Measurements from ENCODE around the gene NFATC1.
"Not testable (repeated sequence)": the region's sequence is repeated elsewhere in the genome, so short reads cannot be mapped to it uniquely, and the experiment has no call there.

Gene NFATC1

GRCh38 chr18:79376661-79377060 lies 19.1 kb upstream of the NFATC1 start:
- not testable (repeated sequence) for DNase-seq

GRCh38 chr18:79377187-79377891 lies 18.4 kb upstream of the NFATC1 start:
- no peak for DNase-seq

DNA sequence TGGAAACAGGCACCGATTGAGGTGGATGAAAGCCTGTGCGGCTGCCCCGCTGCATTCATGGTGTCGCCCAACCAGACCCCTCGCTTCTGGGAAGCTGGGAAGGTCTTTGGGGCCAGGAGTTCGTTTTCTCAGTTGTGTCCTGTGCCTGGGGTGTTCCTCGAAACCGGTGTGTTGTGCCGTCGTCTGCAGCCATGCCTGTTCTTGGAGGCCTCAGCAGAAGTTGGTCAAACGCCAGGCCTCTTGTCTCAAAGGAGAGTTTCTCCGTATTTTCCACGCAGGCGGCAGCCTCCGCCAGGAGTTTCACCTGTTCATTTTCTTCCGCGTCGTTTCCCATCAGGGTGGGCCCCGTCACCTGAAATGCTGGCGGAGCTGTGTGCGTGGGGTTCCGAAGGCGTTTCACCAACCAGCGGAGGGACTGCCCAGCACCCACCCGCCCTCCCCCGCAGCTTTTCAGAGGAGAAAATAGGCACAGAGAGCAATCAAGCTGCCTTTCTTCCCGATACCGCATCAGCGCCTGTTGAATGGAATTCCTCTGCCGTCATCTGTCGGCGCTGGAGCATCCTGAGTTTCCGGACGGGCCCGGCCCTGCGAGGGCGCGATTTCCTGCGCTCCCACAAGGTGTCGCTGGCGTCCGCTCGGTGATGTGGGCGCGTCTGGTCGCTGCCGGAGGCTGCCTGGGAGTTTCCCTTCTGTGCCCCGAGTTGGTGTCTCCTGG lies 17.0 kb upstream of the NFATC1 start:
- no peak for DNase-seq

GRCh38 chr18:79379251-79379905 lies 16.4 kb upstream of the NFATC1 start:
- no peak for DNase-seq

DNA sequence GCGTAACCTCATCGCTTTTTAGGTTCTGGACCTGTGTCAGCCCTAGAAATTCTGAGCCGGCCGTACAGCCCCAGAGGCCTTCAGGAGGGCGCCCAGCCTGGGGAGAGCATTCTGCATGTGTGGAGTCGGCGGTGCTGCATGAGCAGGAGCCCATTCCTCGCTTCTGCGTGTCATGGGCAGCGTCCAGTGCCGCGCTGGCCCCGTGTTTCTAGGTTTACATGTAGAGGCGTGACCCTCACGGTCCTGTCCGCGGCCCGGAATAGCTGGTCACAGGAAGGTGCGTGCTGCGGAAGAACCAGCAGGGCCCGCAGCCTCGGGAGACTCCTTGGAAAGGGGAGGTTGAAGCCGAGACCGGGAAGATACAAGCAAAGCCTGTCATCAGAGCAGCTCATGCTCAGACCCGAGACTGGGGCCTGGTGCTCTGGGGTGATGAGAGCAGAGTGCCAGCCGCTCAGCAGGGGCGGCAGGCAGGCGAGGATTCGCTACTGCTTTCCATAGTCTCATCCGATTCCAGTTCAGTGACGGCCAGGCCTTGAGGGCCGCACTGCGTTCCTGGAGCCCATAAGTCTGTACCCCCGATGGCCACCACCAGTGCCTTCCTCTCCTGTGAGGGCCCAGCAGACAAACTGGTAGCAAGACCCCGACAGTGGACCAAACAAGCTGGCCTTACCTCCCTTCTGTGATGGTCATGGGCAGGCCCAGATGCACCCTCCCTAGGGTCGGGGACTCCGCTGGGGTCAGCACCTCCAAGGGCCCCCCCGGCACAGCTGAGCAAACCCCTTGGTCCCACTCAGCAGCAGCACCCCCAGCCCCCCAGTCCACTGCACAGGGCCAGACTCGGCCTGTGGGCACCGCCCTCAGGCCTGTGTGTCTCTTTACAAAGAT lies 15.6 kb upstream of the NFATC1 start:
- DNase-seq, result no peak

- DNase-seq, result peak; percentile 44
These were observed 14.6 kb upstream of the NFATC1 start for GRCh38 chr18:79380816-79381806.

DNA sequence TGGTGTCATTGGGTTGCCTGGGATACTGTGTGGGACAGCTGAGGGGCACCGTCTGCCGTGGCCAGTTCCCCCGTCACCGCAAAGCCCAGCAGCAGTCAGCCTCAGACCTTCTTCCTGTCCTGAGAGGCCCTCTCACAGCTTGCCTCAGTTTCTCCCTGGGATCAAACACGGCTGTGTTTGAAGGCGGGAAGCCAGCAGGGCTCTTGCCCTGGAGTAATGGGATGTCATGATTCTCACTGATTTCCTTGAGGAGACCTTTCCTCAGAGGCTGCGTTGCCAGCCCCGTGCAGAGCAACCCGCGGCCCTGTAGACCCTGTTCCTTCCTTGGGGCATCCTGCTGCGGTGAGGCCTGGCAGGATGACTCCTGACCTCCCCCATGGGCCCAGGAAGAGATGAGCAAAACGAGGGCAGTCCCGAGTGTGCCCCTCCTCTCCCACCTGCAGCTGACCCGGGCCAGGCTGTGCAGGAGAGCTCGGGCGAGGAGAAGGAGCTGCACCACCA lies 13.9 kb upstream of the NFATC1 start:
- no peak for DNase-seq

DNA sequence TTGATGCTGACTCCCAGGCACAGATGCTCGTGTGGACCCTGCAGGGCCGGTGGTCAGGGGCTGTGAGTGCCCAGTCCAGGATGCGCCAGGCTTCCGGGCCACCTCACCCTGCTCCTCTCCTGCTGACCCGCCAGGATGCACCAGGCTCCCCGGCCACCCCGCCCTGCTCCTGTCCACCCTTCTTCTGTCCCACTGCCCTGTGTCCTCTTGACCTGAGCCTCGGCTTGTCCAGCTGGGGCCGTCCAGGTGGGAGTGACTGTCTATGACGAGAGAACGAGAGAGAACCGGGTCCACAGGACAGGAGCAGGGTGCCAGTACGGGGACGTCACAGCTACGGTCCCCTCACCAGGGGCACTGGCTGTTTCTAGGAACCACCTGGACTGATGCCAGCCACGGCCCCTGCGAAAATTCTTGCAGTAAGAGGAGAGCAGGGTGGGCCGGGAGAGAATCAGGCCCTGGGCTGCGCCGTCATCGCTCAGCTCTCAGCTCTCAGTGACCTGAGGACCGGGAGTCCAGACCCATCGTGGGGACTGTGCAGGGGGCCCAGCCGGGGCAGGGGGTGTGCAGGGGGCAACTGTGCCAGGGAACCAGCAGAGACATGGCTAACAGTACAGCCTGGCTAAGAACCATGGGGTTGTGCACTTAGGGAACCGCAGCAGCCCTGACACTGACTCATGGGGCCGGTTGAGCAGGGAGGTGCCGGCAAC lies 12.9 kb upstream of the NFATC1 start:
- no peak for DNase-seq

- DNase-seq, result no peak
These were observed 12.2 kb upstream of the NFATC1 start for GRCh38 chr18:79383388-79384056.

GRCh38 chr18:79384151-79384807 lies 11.5 kb upstream of the NFATC1 start:
- no peak for DNase-seq

DNA sequence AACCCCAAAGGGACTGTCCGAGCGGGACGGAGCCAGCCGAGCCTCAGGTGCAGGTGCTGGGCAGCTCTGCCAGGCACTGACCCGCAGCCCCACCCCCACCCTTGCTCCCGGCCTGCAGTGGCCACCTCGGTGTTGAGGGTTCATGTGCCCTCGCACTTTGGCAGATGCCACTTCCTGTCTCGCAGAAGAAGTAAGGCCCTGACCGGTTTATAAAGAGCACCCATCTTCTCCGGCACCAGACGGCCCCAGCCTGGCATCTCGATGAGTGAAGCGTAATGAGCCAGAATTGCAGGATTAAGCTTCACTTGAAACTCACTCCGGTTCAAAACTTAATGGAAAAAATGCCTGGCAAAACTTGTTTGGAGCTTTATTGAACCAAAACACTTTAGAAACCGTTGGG lies 10.9 kb upstream of the NFATC1 start:
- DNase-seq, result no peak

DNA sequence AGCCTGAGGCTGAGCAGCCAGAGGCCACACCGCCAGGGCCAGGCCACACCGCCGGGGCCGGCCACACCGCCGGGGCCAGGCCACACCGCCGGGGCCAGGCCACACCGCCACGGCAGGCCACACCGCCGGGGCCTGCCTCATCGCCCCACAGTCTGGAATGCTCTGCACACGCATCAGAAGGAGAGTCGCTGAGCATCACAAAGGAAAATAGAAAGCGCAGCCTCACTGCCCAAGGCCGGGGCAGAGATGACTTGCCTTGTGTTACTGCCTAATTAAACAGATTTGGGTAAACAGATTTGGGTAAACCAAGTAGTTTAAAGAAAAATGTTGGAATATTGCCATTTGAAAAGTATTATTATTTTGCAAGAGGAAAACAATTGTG lies 10.4 kb upstream of the NFATC1 start:
- no peak for DNase-seq

DNA sequence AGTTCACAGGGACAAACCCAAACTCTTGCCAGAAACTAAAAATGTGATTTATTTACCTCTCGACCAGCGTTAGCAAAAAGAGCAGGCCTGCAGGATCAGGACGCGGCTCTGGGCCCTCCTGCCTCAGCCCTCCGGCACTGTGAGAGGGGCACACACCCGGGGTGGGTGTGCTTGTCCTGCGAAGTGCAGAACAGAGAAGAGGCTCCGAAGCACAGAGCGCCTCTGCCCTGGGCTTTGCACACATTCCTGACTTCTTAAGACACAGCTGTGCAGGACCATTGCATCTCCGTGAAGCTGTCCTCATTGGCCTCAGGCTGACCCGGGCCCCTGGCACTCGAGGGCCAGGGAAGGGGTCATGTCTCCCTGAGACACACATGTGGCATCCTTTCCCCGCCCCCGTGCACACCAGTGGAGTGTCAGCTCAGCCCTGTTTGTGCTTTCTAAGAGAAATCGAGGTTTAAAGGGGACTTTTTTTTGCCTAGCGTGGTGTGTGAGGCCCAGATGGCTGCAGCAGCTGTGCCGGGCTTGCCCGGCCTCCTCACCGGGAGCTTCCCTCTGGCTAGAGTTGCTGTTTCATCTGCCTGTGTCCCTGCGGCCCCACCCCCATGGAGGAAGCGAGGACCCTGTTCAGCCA lies 9.9 kb upstream of the NFATC1 start:
- DNase-seq, result no peak

GRCh38 chr18:79386547-79386946 lies 9.2 kb upstream of the NFATC1 start:
- no peak for DNase-seq

- DNase-seq, result no peak
These were observed 8.5 kb upstream of the NFATC1 start for GRCh38 chr18:79387214-79387613.

DNA sequence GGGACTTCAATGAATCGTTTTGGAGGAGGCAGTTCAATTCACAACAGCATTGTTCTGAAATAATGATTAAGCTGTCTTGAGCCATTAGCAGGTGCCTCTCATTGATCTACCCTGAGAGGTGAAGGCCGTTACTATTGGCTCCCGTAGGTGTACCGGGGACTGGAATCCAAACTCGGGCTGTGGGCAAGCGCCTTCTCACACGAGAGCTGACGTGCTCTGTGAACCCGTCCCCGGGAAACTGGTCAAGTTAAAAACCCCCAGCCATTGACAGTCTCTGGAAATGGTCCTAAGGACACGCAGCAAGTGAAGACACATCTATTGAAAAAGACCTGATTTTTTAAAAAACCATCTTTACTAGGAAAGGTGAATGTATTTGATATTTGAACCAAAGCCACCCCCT lies 8.1 kb upstream of the NFATC1 start:
- no peak for DNase-seq

DNA sequence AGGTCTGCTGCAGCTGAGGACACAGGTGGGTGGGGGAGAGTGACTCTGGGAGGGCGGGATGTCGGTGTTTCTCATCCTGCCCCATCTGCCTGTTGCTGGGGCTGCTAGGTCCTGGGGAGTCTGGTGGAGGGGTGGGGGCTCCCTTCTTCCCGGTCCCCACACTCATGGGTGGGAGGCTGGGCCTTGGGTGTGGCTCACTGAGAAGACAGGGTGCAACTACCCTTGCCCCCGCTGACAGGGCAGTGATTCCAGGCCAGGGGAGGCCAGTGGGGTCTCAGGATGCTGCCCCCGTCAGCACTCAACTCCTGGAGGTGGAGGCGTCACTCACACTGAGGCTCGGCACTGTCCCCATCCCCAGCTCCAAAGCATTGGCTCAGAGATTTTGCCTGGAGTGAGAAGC lies 7.7 kb upstream of the NFATC1 start:
- no peak for DNase-seq

GRCh38 chr18:79389689-79390088 lies 6.0 kb upstream of the NFATC1 start:
- DNase-seq, result no peak

DNA sequence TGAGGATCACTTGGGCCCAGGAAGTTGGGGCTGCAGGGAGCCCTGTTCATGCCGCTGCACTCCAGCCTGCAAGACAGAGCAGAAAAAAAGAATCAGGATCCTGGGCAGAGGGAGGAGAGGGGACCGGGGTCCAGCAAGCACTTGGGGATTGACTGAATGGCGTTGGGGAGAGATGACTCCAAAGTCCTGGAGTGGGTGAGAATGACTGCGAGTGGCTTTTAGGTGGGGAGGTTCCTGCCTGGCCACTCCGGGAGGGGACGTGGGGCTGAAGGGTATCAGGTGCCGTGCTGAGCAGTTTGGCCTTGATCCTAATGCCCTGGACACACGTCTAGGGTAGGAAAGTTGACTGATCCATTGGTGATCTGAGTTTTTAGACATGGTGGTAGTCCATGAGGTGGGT lies 3.5 kb upstream of the NFATC1 start:
- DNase-seq, result no peak

Measured in NCI-H345 (cell line).